ENCODE data around the gene MAST4.

The MAST4 gene

GRCh38 chr5:67065696-67066095 is 469.5 kb downstream of the MAST4 start:
- H3K9me3 ChIP-seq (ENCODE audit: control insufficient read depth in 2 of 2, low read length in 2 of 2): no peaks in the 10 kb centered on the region
- H3K27ac ChIP-seq (ENCODE audit: low read length): no peak overlapping the region
- no peak overlapping the region for H3K9ac ChIP-seq (ENCODE audit: low read length in 2 of 2)
- H3K4me1 ChIP-seq (ENCODE audit: control insufficient read depth, insufficient read depth, low read length): no peaks in the 10 kb centered on the region
- H3K27me3 ChIP-seq (ENCODE audit: control insufficient read depth in 1 of 2, insufficient read depth in 2 of 2, low read length in 2 of 2): no peaks in the 10 kb centered on the region
- no peak overlapping the region for H3K4me3 ChIP-seq (ENCODE audit: low read length in 2 of 2)
- H3K36me3 ChIP-seq (ENCODE audit: control insufficient read depth in 2 of 2, insufficient read depth in 2 of 2, low read length in 2 of 2): no peaks in the 10 kb centered on the region

- Histone ChIP-seq H3K36me3 (ENCODE audit: control insufficient read depth in 2 of 2, insufficient read depth in 2 of 2, low read length in 2 of 2) (no peaks in the 10 kb centered on the region), H3K4me1 (ENCODE audit: control insufficient read depth, insufficient read depth, low read length) (no peaks in the 10 kb centered on the region), H3K9ac (ENCODE audit: low read length in 2 of 2) (no peak overlapping the region), H3K27ac (ENCODE audit: low read length) (no peak overlapping the region), H3K27me3 (ENCODE audit: control insufficient read depth in 1 of 2, insufficient read depth in 2 of 2, low read length in 2 of 2) (no peaks in the 10 kb centered on the region), H3K9me3 (ENCODE audit: control insufficient read depth in 2 of 2, low read length in 2 of 2) (no peaks in the 10 kb centered on the region), H3K4me3 (ENCODE audit: low read length in 2 of 2) (no peak overlapping the region)
Observed at GRCh38 chr5:67066815-67067214, 470.6 kb downstream of the MAST4 start.

DNA sequence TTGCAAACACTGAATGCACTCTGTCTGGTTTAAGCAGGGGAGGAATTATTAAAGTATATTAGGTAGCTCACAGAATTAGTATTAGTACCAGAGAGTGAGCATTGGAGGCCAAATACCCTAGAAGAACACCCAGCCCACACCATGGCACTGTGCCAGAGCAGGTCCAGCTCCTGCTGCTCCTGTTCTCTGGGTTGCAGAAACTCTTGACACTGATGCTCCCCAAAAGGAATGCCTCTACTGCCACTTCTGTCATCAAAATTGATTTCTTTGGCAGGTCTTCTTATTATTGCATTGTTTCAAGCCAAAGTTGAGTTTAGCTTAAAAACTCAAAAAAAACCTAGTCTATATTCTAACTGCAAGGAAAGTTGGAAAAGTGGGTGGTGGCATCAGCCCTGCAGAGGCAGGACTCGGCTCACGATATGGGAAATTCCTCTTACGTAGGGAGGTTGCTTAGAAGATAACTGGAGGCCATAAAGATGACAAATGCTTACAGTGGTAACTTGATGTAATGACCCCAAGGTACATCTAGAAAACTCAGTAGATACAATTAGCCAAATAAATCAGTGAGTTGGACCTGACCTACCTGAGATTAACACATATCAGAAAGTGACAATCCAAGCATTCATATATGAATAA is 477.0 kb downstream of the MAST4 start:
- no peak overlapping the region for H3K27ac ChIP-seq (ENCODE audit: low read length)
- H3K27me3 ChIP-seq (ENCODE audit: control insufficient read depth in 1 of 2, insufficient read depth in 2 of 2, low read length in 2 of 2): no peaks in the 10 kb centered on the region
- H3K4me1 ChIP-seq (ENCODE audit: control insufficient read depth, insufficient read depth, low read length): no peaks in the 10 kb centered on the region

GRCh38 chr5:67077296-67077695 is 481.1 kb downstream of the MAST4 start:
- no peaks in the 10 kb centered on the region for H3K27me3 ChIP-seq (ENCODE audit: control insufficient read depth in 1 of 2, insufficient read depth in 2 of 2, low read length in 2 of 2)
- H3K9ac ChIP-seq (ENCODE audit: low read length in 2 of 2): no peak overlapping the region
- no peak overlapping the region for H3K27ac ChIP-seq (ENCODE audit: low read length)

More for the DNA sequence above, 477.0 kb downstream of the MAST4 start:
- no peak overlapping the region for H3K9ac ChIP-seq (ENCODE audit: low read length in 2 of 2)
- no peaks in the 10 kb centered on the region for H3K36me3 ChIP-seq (ENCODE audit: control insufficient read depth in 2 of 2, insufficient read depth in 2 of 2, low read length in 2 of 2)
- no peaks in the 10 kb centered on the region for H3K9me3 ChIP-seq (ENCODE audit: control insufficient read depth in 2 of 2, low read length in 2 of 2)
- no peak overlapping the region for H3K4me3 ChIP-seq (ENCODE audit: low read length in 2 of 2)

DNA sequence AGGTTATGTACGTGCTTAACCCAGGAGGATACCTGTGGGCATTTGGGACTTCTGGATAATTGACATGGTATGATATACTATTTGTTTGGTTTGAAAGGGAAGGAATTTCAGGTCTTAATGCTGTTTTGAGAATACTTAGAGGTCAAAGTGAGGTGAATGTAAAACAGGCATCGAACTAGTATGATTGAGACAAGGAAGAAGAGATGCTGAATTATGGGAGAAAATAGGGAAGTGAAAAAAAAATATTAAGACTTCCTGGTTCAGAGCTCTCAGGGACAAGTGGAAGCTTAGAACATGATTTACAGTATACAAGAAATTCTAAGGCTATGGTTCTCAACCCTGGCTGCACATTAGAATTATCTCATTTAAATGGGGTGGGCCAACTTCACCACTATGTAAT is 485.1 kb downstream of the MAST4 start:
- Histone ChIP-seq H3K27ac (ENCODE audit: low read length) (no peak overlapping the region), H3K36me3 (ENCODE audit: control insufficient read depth in 2 of 2, insufficient read depth in 2 of 2, low read length in 2 of 2) (no peaks in the 10 kb centered on the region), H3K27me3 (ENCODE audit: control insufficient read depth in 1 of 2, insufficient read depth in 2 of 2, low read length in 2 of 2) (no peaks in the 10 kb centered on the region), H3K9ac (ENCODE audit: low read length in 2 of 2) (no peak overlapping the region), H3K4me3 (ENCODE audit: low read length in 2 of 2) (no peak overlapping the region), H3K9me3 (ENCODE audit: control insufficient read depth in 2 of 2, low read length in 2 of 2) (no peaks in the 10 kb centered on the region), H3K4me1 (ENCODE audit: control insufficient read depth, insufficient read depth, low read length) (no peaks in the 10 kb centered on the region)

More at GRCh38 chr5:67077296-67077695, 481.1 kb downstream of the MAST4 start:
- Histone ChIP-seq H3K4me1 (ENCODE audit: control insufficient read depth, insufficient read depth, low read length) (no peaks in the 10 kb centered on the region), H3K36me3 (ENCODE audit: control insufficient read depth in 2 of 2, insufficient read depth in 2 of 2, low read length in 2 of 2) (no peaks in the 10 kb centered on the region), H3K4me3 (ENCODE audit: low read length in 2 of 2) (no peak overlapping the region), H3K9me3 (ENCODE audit: control insufficient read depth in 2 of 2, low read length in 2 of 2) (no peaks in the 10 kb centered on the region)

- Histone ChIP-seq H3K4me3 (ENCODE audit: low read length in 2 of 2) (no peak overlapping the region), H3K9me3 (ENCODE audit: control insufficient read depth in 2 of 2, low read length in 2 of 2) (no peaks in the 10 kb centered on the region), H3K27me3 (ENCODE audit: control insufficient read depth in 1 of 2, insufficient read depth in 2 of 2, low read length in 2 of 2) (no peaks in the 10 kb centered on the region), H3K36me3 (ENCODE audit: control insufficient read depth in 2 of 2, insufficient read depth in 2 of 2, low read length in 2 of 2) (no peaks in the 10 kb centered on the region), H3K4me1 (ENCODE audit: control insufficient read depth, insufficient read depth, low read length) (no peaks in the 10 kb centered on the region), H3K9ac (ENCODE audit: low read length in 2 of 2) (no peak overlapping the region), H3K27ac (ENCODE audit: low read length) (no peak overlapping the region)
Observed at GRCh38 chr5:67082941-67083340, 486.7 kb downstream of the MAST4 start.

- no peak overlapping the region for H3K27ac ChIP-seq (ENCODE audit: low read length)
- no peak overlapping the region for H3K9ac ChIP-seq (ENCODE audit: low read length in 2 of 2)
- H3K4me3 ChIP-seq (ENCODE audit: low read length in 2 of 2): no peak overlapping the region
- no peaks in the 10 kb centered on the region for H3K9me3 ChIP-seq (ENCODE audit: control insufficient read depth in 2 of 2, low read length in 2 of 2)
- H3K4me1 ChIP-seq (ENCODE audit: control insufficient read depth, insufficient read depth, low read length): peaks cover 8% of the 10 kb centered on the region
- H3K27me3 ChIP-seq (ENCODE audit: control insufficient read depth in 1 of 2, insufficient read depth in 2 of 2, low read length in 2 of 2): no peaks in the 10 kb centered on the region
- H3K36me3 ChIP-seq (ENCODE audit: control insufficient read depth in 2 of 2, insufficient read depth in 2 of 2, low read length in 2 of 2): no peaks in the 10 kb centered on the region
Observed at GRCh38 chr5:67085616-67086015, 489.4 kb downstream of the MAST4 start.

DNA sequence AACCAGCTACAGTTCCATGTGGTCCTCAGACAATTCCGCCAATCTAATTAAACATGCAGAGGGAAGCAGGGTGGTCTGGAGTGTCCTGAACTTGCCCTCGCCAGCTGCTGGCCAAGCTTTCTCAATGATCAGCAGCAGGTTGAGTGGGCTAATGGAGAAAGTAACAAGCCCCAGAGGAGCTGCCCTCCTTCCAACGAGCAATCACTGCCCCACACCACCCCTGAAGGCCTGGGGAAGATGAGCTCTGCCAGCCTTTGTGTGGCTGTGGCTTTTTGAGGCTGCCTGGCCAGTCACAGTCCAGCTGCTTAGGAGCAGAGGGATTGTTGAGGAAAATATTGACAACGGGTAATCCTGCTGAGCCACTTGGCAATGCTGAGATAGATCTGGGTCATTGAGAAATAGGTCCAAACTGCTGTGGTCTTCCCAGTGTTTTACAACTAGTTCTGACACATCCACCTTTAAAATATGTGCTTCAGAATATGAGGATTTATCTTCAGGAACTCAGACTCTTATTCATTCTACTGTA is 493.1 kb downstream of the MAST4 start:
- Histone ChIP-seq H3K9ac (ENCODE audit: low read length in 2 of 2) (no peak overlapping the region), H3K36me3 (ENCODE audit: control insufficient read depth in 2 of 2, insufficient read depth in 2 of 2, low read length in 2 of 2) (no peaks in the 10 kb centered on the region), H3K4me1 (ENCODE audit: control insufficient read depth, insufficient read depth, low read length) (peaks cover 15% of the 10 kb centered on the region), H3K4me3 (ENCODE audit: low read length in 2 of 2) (no peak overlapping the region), H3K27ac (ENCODE audit: low read length) (peak overlapping the region; percentile 26), H3K9me3 (ENCODE audit: control insufficient read depth in 2 of 2, low read length in 2 of 2) (no peaks in the 10 kb centered on the region), H3K27me3 (ENCODE audit: control insufficient read depth in 1 of 2, insufficient read depth in 2 of 2, low read length in 2 of 2) (no peaks in the 10 kb centered on the region)

- Histone ChIP-seq H3K9ac (ENCODE audit: low read length in 2 of 2) (no peak overlapping the region), H3K9me3 (ENCODE audit: control insufficient read depth in 2 of 2, low read length in 2 of 2) (no peaks in the 10 kb centered on the region), H3K4me3 (ENCODE audit: low read length in 2 of 2) (no peak overlapping the region), H3K27me3 (ENCODE audit: control insufficient read depth in 1 of 2, insufficient read depth in 2 of 2, low read length in 2 of 2) (no peaks in the 10 kb centered on the region), H3K27ac (ENCODE audit: low read length) (no peak overlapping the region), H3K36me3 (ENCODE audit: control insufficient read depth in 2 of 2, insufficient read depth in 2 of 2, low read length in 2 of 2) (no peaks in the 10 kb centered on the region), H3K4me1 (ENCODE audit: control insufficient read depth, insufficient read depth, low read length) (peaks cover 21% of the 10 kb centered on the region)
Observed at GRCh38 chr5:67090040-67090439, 493.8 kb downstream of the MAST4 start.

- Histone ChIP-seq H3K27ac (ENCODE audit: low read length) (no peak overlapping the region), H3K9me3 (ENCODE audit: control insufficient read depth in 2 of 2, low read length in 2 of 2) (no peaks in the 10 kb centered on the region), H3K9ac (ENCODE audit: low read length in 2 of 2) (no peak overlapping the region), H3K36me3 (ENCODE audit: control insufficient read depth in 2 of 2, insufficient read depth in 2 of 2, low read length in 2 of 2) (no peaks in the 10 kb centered on the region), H3K4me1 (ENCODE audit: control insufficient read depth, insufficient read depth, low read length) (peaks cover 21% of the 10 kb centered on the region), H3K27me3 (ENCODE audit: control insufficient read depth in 1 of 2, insufficient read depth in 2 of 2, low read length in 2 of 2) (no peaks in the 10 kb centered on the region), H3K4me3 (ENCODE audit: low read length in 2 of 2) (no peak overlapping the region)
Observed at GRCh38 chr5:67090593-67090992, 494.4 kb downstream of the MAST4 start.

GRCh38 chr5:67092535-67092934 is 496.3 kb downstream of the MAST4 start:
- H3K9me3 ChIP-seq (ENCODE audit: control insufficient read depth in 2 of 2, low read length in 2 of 2): no peaks in the 10 kb centered on the region
- no peaks in the 10 kb centered on the region for H3K27me3 ChIP-seq (ENCODE audit: control insufficient read depth in 1 of 2, insufficient read depth in 2 of 2, low read length in 2 of 2)
- H3K27ac ChIP-seq (ENCODE audit: low read length): peak overlapping the region; percentile 12
- H3K36me3 ChIP-seq (ENCODE audit: control insufficient read depth in 2 of 2, insufficient read depth in 2 of 2, low read length in 2 of 2): no peaks in the 10 kb centered on the region
- H3K4me3 ChIP-seq (ENCODE audit: low read length in 2 of 2): peak overlapping the region; percentile 23 to 54
- H3K4me1 ChIP-seq (ENCODE audit: control insufficient read depth, insufficient read depth, low read length): peaks cover 21% of the 10 kb centered on the region
- H3K9ac ChIP-seq (ENCODE audit: low read length in 2 of 2): peak overlapping the region; percentile 1 to 29

Measured in stomach smooth muscle (tissue), 2 donors.